CD4-positive, alpha-beta T cell treated with Interleukin-6 at 100 ng/mL for 8 hours (primary cell): ENCODE results near the gene CPTP.
"Not testable (repeated sequence)": the region's sequence is repeated elsewhere in the genome, so short reads cannot be mapped to it uniquely, and the experiment has no call there.

ENCODE experiments used
- DNase-seq: peaks from one replicate; pipeline ENCODE4 v3.0.0-alpha.2; 2020; ENCODE audit warnings: mixed read lengths, low spot score

CPTP gene

DNA sequence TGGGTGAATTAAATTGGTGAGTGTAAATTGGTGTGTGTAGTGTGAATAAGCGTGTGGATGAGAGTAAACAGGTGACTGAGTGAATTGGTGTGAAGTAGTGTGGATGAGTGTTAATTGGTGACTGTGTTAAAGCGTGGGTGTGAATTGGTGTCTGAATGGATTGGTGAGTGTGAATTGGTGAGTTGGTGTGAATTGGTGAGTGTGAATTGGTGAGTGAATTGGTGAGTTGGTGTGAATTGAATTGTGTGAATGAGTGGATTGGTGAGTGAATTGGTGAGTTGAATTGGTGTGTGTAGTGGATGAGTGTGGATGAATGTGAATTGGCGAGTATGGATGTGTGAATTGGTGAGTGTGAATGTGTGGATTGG is 42.1 kb downstream of the CPTP start:
- no peak for DNase-seq

GRCh38 chr1:1367315-1367714 is 42.7 kb downstream of the CPTP start:
- DNase-seq: no peak

DNA sequence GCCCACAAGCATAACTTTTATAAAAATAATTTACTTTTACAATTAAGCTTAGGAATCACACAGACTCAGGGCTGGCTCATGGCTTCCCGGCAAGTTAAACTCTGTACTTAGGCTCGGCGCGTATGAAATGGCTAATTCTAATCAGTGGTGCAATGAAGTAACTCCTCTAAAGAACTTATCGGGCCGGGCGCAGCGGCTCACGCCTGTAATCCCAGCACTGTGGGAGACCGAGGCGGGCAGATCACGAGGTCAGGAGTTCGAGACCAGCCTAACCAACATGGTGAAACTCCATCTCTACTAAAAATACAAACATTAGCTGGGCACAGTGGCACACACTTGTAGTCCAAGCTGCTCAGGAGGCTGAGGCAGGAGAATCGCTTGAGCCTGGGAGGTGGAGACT is 45.5 kb downstream of the CPTP start:
- DNase-seq: not testable (repeated sequence)

- no peak for DNase-seq
Measured at GRCh38 chr1:1370771-1371300, 46.2 kb downstream of the CPTP start.

- peak; percentile 54 for DNase-seq
Measured at GRCh38 chr1:1371364-1371745, 46.8 kb downstream of the CPTP start.

DNA sequence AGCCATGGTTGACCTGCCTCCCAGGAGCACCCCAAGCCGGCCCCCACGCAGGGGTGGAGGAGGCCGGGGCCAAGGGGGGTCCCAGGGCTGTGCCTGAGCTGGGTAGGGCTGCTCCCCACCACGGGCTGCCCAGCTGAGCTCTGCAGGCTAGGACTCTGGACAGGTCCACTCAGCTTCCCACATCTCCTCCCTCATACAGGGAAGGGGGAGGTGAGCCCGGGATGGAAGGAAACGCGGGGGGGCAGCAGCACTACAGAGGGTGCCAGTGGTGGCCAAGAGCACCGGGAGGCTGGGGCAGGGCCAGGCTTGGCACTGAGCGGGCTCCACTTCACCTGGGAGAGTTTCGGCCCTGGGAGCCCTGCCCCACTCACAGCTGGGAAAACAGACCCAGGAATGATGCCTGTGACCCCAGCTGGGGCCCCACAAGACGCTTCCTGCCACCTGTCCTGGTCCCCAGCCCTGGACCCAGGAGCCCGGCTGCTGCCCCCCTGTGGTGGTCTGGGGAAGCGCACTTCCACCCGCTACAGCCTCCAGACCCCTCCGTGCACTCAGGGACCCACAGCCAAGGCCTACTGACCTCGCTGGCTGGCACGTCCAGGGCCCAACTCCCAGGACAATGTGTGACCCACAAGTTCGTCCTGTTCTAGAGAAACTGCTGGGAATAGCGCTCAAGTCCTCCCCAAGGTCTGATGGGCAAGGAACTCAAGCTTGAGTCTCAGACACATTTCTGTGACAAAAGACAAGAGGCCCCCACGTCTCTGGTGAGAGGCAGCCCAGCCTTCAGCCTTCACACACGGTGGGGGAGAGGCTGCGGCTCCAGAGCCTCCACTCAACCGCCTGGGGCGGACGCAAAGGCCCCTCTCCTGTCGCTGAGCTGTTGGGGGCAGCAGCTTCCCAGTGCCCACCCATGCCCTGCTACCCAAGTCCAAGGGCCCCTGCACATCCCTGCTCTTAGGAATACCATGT is 47.4 kb downstream of the CPTP start:
- DNase-seq: peak; percentile 70

DNA sequence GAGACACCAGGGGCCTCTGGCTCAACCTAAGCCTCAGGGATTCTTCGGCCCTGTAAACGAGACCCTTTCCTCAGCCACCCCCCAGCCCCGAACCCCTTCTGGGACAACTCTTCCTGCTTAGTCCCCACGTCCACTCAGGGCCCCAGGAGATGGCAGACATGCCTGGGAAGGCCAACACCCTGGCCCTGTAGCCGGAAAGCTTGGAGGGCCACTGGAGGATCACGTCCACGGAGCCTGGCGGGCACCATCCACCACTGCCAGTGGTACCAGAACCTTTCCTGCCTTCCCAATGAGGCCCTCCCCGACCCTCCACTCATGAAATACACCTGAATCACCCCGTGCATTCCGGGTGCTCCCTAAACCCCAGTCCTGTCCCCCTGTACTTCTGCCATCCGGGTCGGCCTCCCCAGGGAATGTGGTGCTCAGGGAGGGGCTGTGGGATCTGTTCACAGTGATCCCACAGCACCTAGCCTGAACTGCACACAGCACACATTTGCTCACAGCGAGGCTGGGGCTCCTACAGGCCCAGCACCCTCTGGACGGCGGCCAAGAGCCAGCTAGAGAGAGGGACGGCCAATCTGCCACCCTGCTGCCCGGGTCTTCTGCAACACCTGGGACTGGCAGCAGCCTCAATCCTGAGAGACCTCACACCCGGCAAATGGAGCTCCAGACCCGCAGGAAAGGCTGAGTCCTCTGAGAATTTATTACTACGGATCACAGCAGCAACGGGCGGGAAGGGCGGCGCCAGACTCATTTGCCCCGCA is 48.6 kb downstream of the CPTP start:
- no peak for DNase-seq

DNA sequence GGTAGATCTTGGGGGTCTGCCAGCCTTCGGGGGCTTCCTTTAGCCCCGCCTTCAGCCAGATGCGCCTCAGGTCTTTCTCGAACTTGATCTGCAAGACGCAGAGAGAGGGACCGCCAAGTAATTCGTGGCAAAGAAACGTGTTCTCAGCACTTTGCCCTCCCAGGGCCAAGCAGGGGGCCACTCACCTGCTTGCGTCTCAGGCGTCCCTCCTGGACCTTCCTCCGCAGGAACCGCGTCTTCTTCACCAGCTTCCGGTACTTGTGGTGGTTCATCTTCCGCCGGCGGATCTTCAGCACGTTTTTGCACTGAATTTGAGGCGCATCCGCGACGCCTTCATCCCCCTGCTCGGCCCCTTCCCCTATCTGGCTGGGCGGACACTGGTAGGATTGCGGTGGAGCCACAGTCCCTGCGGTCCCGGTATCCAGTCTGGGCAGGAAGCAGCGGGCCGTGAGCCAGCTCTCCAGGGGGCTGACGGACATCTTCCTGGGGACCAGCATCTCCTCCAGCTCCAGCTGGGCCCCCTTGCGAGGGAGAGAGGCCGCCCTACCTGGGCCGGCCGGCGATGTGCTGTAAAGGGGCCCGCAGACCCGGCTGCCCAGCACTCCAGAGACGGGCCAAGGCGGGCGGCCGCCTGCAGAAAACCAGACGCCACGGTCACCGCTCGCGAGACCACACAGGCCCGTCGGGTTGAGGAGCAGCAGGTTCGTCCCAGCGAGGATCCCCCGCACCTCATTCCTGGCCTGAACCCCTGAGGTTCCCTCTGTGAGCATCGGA is 49.4 kb downstream of the CPTP start:
- DNase-seq: no peak

DNA sequence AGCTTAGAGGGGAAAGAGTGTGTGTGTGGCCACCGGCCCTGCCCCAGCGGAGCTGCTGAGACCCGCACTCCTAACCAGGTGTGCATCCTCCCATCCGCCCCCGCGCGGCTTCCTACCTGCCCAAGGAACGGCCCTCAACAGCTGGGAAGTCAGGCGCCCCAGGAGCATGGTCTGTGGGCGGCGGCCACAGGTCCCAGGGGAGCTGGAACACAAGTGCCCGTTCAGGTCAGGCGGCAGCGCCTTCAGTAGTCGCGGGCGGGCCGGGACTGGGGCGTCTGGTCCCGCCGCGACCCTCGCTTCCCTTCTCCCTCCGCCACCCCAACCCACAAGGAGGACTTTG is 50.0 kb downstream of the CPTP start:
- no peak for DNase-seq

- DNase-seq: peak; percentile 98
Measured at GRCh38 chr1:1374929-1375662, 50.5 kb downstream of the CPTP start, which contains the start of gene AURKAIP1. TSS of gene AURKAIP1 (minus strand) at chr1:1375207. CDS start at chr1:1374756, 451 bp downstream.

DNA sequence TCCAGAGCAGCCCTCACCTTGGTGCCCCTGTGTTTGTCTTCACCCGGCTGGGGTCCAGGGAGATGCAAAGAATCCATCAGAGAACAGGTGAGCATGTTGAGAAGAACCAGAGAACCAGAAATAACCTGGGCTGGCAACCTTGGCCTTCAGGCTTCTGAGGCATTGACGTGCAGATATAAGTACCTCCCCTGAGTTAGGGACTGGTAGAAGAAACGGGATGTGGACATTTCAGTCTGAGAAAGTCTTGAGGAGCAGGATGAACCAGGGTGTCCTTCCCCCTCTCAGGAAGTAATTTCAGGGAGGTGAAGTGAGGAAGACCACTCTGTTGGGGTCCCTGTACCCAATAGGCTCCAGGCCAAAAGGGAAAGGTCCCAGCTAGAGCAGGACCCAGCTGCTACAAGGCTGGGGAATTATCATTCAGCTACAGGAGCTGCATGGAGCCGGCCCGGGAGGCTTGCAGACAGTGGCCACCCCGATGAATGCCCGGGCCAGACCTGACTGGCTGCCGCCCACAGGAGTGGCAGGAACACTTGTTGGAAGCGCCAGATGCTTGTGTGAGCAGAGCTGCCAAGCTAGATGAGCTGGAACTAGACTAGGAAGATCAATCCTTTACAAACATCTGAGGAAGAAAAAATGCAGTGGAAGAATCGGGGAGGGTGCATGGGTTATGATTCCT is 52.1 kb downstream of the CPTP start:
- no peak for DNase-seq

DNA sequence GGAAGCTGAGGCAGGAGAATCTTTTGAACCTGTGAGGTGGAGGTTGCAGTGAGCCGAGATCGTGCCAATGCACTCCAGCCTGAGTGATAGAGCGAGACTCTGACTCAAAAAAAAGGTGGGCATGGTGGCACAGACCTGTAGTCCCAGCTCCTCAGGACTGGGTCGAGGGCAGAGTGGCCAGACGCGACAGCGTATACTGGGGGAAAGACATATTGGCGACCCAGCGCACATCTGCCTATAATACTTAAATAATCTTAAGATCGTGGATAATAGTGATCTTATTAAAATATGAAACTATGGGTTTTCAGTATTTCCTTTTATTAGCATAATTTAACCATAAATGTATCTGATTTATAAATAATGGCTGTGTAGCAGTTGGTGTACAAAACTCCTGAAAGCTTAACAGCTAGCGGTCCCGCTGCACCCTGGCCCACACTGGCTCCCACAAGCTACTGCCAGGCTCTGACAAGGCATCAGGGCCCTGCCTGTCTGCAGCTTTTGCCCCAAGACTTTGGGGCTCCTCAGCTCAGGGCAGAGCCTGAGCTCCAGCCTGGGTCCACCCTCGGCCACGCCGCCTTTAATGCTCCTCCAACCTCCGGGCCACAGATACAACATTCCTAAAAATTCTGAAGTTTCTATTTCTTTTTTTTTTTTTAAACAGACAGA is 53.1 kb downstream of the CPTP start:
- DNase-seq: no peak
